Type B pancreatic cell (in vitro differentiated cells): Measurements from ENCODE around the gene BIRC5. TPM values are rescaled to one million over a fixed set of nuclear protein-coding genes. Genes with fewer than 3 reads are reported as not detected.

Experiments used
- DNase-seq: peaks from one replicate; pipeline ENCODE4 v3.0.0; 2021; ENCODE audit warnings: mixed read lengths; ENCODE audit not compliant: unreplicated experiment; ENCODE audit errors: extremely low spot score
- H3K27ac Mint-ChIP-seq: 2 replicates; pipeline ENCODE4 v1.8.0; 2021; ENCODE audit warnings: mild to moderate bottlenecking, mixed read lengths
- H3K27me3 Mint-ChIP-seq: 2 replicates; pipeline ENCODE4 v1.8.0; 2021; ENCODE audit warnings: mixed read lengths
- H3K36me3 Mint-ChIP-seq: 2 replicates; pipeline ENCODE4 v1.8.0; 2021; ENCODE audit warnings: mixed read lengths
- H3K4me1 Mint-ChIP-seq: one replicate; pipeline ENCODE4 v1.8.0; 2021; ENCODE audit warnings: mixed read lengths; ENCODE audit not compliant: unreplicated experiment
- H3K4me3 Mint-ChIP-seq: 2 replicates; pipeline ENCODE4 v1.8.0; 2021; ENCODE audit warnings: mild to moderate bottlenecking, mixed read lengths
- H3K9me3 Mint-ChIP-seq: 2 replicates; pipeline ENCODE4 v1.8.0; 2021; ENCODE audit warnings: mixed read lengths
- total RNA-seq: library from RNA; stranded (reverse); gene quantifications from 2 replicates; pipeline ENCODE4 v1.2.1, GENCODE V29; 2021; ENCODE audit warnings: low replicate concordance
- TF ChIP-seq, protein P1 (sequence below): fragments of 200-600 bp; sonication (generic); conservative IDR thresholded peaks from 2 replicates; pipeline ENCODE4 v1.5.0; 2021; ENCODE audit warnings: antibody characterized with exemption, mild to moderate bottlenecking

The BIRC5 gene
- total RNA-seq, 1 donor from 2014 or later: 63.3 TPM

DNA sequence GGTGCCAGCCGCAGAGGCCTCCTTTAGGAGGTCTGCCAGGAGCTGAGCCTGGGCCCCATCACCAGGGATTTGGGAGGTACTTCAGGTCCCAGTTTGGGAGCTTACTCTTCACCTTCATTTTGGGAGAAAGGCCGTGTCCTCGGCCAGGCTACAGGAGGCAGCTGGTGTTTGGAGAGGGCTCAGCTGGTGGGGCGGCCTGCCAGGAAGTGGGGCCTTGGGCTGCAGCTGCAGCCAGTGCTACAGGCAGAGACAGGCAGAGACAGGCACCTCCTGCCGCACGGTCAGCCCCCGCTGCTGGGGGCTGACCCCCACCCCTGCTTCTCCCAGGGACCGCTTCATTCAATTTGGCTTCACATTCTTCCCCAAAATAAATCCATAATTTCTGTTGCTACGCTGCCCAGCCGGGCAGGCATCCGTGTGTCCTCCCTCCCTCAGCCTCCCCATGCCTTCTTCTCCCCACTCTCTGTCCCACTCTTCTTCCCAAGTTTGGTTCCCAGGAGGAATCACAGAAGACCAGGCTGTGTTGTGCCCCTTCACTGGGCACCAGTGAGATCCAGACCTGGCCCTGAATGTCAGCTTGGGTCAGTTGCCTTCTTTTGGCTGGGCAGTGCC, 23.5 kb downstream of the BIRC5 start:
- Mint-ChIP-seq H3K36me3 (no peaks in the 10 kb centered on the region), H3K27ac (no peak overlapping the region), H3K27me3 (peaks cover 12% of the 10 kb centered on the region), H3K9me3 (peaks cover 4% of the 10 kb centered on the region), H3K4me1 (peaks cover 5% of the 10 kb centered on the region), H3K4me3 (no peak overlapping the region)
- TF ChIP-seq, protein P1, sequence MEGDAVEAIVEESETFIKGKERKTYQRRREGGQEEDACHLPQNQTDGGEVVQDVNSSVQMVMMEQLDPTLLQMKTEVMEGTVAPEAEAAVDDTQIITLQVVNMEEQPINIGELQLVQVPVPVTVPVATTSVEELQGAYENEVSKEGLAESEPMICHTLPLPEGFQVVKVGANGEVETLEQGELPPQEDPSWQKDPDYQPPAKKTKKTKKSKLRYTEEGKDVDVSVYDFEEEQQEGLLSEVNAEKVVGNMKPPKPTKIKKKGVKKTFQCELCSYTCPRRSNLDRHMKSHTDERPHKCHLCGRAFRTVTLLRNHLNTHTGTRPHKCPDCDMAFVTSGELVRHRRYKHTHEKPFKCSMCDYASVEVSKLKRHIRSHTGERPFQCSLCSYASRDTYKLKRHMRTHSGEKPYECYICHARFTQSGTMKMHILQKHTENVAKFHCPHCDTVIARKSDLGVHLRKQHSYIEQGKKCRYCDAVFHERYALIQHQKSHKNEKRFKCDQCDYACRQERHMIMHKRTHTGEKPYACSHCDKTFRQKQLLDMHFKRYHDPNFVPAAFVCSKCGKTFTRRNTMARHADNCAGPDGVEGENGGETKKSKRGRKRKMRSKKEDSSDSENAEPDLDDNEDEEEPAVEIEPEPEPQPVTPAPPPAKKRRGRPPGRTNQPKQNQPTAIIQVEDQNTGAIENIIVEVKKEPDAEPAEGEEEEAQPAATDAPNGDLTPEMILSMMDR: no peak
- DNase-seq: no peak

GRCh38 chr17:78238823-78239488, 24.9 kb downstream of the BIRC5 start:
- DNase-seq: peak; percentile 72
- Mint-ChIP-seq H3K36me3 (no peaks in the 10 kb centered on the region), H3K27ac (no peak overlapping the region), H3K4me1 (peaks cover 5% of the 10 kb centered on the region), H3K27me3 (peaks cover 2% of the 10 kb centered on the region), H3K9me3 (peaks cover 4% of the 10 kb centered on the region), H3K4me3 (no peak overlapping the region)
- TF ChIP-seq, protein P1: no peak

GRCh38 chr17:78239489-78239931, 25.5 kb downstream of the BIRC5 start:
- DNase-seq: no peak
- peaks cover 4% of the 10 kb centered on the region for H3K9me3 Mint-ChIP-seq
- TF ChIP-seq, protein P1: no peak
- H3K4me3 Mint-ChIP-seq: no peak overlapping the region
- no peaks in the 10 kb centered on the region for H3K36me3 Mint-ChIP-seq
- peaks cover 5% of the 10 kb centered on the region for H3K4me1 Mint-ChIP-seq
- no peak overlapping the region for H3K27ac Mint-ChIP-seq
- H3K27me3 Mint-ChIP-seq: no peaks in the 10 kb centered on the region

- H3K36me3 Mint-ChIP-seq: no peaks in the 10 kb centered on the region
- peaks cover 5% of the 10 kb centered on the region for H3K4me1 Mint-ChIP-seq
- TF ChIP-seq, protein P1: no peak
- peaks cover 4% of the 10 kb centered on the region for H3K9me3 Mint-ChIP-seq
- H3K4me3 Mint-ChIP-seq: no peak overlapping the region
- no peaks in the 10 kb centered on the region for H3K27me3 Mint-ChIP-seq
- H3K27ac Mint-ChIP-seq: no peak overlapping the region
- DNase-seq: no peak
These were observed 26.1 kb downstream of the BIRC5 start for GRCh38 chr17:78240012-78240655.

- H3K27me3 Mint-ChIP-seq: no peaks in the 10 kb centered on the region
- no peak overlapping the region for H3K27ac Mint-ChIP-seq
- H3K4me3 Mint-ChIP-seq: no peak overlapping the region
- H3K4me1 Mint-ChIP-seq: peaks cover 5% of the 10 kb centered on the region
- TF ChIP-seq, protein P1: no peak
- peaks cover 7% of the 10 kb centered on the region for H3K9me3 Mint-ChIP-seq
- H3K36me3 Mint-ChIP-seq: no peaks in the 10 kb centered on the region
- DNase-seq: no peak
These were observed 26.8 kb downstream of the BIRC5 start for GRCh38 chr17:78240839-78241238.
